Stimulated activated CD4-positive, alpha-beta T cell treated with anti-CD3 and anti-CD28 coated beads, Interleukin-1b, Interleukin-23, amount 100 ng/mL, for 48 hours (primary cell): ENCODE measurements around the gene CDK19.

Experiments used
- DNase-seq: peaks from one replicate; pipeline ENCODE4 v3.0.0-alpha.2; 2020

The CDK19 gene

DNA sequence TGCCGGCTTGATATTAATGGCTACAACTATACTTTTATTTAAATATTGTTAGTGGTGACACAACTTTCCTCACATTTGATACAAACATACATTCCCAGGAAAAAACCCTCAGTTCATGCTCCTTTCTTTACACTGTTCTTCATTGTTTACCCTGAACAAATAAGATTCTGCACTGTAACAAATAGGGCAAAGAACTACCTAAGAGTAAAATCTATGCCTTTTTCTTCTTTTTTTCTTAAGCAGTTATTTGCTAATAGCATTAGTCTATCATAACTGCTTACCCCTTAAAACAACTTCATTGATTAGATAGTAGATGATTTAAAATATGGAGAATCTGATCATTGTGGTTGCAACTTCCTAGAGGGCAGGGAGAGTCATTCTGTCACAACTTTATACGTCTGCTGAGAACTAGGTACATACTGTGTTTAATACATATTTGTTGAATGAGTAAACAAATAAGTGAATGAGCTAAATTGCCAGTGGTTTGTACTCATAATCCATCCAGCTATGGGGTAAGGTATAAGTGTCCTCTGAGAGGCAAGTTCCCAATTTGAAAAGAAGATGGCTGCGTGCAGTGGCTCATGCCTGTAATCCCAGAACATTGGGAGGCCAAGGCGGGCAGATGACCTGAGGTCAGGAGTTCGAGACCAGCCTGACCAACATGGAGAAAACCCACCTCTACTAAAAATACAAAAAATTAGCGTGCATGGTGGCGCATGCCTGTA is 161.0 kb downstream of the CDK19 start:
- no peak for DNase-seq

DNA sequence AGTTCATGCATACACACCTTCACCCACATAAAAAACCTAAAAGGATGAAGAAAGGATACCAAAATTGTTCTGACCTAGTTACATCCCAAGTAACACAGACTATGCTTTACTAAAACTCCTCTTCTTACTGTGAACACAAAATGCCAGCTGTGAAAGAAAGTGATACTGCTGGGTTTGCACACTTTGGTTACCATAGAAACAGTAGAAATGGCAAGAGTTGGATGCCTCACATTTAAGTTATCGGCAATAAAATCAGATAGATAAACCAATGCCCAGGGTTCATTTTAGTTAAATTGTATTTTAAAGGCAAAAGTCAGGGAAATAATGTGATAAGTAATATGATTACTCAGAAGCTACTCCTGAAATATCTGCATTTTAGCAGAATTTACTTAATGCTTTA is 161.9 kb downstream of the CDK19 start:
- no peak for DNase-seq

GRCh38 chr6:110652520-110652919 is 162.7 kb downstream of the CDK19 start:
- no peak for DNase-seq

GRCh38 chr6:110650755-110651154 is 164.5 kb downstream of the CDK19 start:
- DNase-seq: no peak

- DNase-seq: no peak
These were observed 165.6 kb downstream of the CDK19 start for GRCh38 chr6:110649704-110650103.

- no peak for DNase-seq
These were observed 168.0 kb downstream of the CDK19 start for GRCh38 chr6:110646951-110647910.

DNA sequence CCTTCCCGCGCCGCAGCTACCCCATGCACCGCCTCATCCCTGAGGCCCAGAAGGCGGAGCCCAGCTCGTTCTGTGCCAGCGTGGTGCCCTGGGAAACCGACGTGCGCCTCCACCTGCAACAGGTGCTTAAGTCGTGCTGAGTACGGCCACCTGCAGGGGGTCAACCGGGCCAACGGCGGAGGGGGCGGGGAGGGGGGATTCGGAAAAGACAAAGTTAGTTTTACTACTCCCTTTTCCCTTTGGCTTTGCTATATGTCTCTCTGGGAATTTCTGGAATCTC is 168.9 kb downstream of the CDK19 start:
- no peak for DNase-seq

DNA sequence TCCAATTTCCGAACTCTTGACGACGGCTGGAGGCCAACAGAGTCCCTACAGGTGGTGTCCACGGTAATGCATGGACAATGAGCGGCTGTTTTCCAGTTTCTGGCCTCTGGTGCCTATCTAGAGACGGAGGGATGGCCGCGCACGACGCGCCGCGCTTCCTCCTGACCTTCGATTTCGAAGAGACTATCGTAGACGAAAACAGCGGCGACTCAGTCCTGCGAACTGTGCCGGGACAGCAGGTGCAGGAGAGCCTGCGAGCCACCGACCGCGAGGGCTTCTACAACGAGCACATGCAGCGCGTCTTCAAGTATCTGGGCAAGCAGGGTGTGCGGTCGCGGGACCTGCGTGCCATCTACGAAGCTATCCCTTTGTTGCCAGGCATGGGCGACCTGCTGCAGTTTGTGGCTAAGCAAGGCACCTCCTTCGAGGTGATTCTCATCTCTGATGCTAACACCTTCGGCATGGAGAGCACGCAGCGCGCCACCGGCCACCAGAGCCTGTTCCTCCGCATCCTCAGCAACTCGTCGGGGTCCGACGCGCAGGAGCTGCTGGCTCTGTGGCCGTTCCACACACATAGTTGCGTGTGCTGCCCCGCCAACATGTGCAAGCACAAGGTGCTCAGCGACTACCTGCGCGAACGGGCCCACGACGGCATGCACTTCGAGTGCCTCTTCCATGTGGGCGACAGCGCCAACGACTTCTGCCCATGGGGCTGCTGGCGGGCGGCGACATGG is 169.4 kb downstream of the CDK19 start:
- DNase-seq: no peak

GRCh38 chr6:110643175-110643574 is 172.1 kb downstream of the CDK19 start:
- DNase-seq: no peak

GRCh38 chr6:110642711-110643110 is 172.6 kb downstream of the CDK19 start:
- DNase-seq: no peak

GRCh38 chr6:110636781-110637180 is 178.5 kb downstream of the CDK19 start:
- DNase-seq: no peak

DNA sequence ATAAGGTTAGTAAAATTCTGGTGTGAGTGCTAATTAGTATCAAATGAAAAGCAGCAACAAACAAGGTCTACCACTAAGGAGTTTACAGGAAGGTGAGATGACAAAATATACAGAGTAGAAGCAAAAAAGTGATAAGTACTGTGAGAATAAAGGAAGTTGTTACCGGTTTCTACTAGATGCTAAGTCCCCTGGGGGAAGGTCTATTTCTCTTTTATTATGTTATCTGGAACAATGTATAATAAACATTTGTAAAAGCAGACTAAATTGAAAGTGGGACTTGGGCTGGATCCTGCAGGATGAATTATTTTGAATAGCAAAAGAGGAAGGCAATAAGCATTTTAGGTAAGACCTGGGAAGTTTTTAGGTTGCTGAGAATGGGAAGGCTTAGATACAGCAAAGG is 180.2 kb downstream of the CDK19 start:
- no peak for DNase-seq

- no peak for DNase-seq
These were observed 181.5 kb downstream of the CDK19 start for GRCh38 chr6:110633731-110634213.

- DNase-seq: no peak
These were observed 186.1 kb downstream of the CDK19 start for GRCh38 chr6:110629153-110629552.

GRCh38 chr6:110628330-110628729 is 186.9 kb downstream of the CDK19 start:
- DNase-seq: no peak

DNA sequence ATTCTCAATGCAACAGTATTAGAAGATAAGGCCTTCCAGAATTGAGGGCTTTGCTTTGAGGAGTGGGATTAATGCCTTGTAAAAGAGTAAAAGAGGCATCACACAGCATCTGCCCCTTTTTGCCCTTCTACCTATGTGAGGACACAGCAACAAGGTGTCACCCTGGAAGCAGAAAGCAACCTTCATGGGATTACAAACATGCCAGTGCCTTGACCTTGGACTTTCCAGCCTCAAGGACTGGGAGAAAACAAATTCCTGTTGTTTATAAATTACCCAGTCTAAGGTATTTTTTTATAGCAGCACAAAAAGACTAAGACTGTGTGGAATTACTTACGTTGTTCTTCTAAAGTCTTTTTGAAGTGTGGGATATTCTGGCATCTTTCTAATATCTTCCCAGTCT is 188.8 kb downstream of the CDK19 start:
- DNase-seq: no peak

GRCh38 chr6:110625883-110626282 is 189.4 kb downstream of the CDK19 start:
- DNase-seq: no peak

- DNase-seq: no peak
These were observed 192.2 kb downstream of the CDK19 start for GRCh38 chr6:110622912-110623578.

DNA sequence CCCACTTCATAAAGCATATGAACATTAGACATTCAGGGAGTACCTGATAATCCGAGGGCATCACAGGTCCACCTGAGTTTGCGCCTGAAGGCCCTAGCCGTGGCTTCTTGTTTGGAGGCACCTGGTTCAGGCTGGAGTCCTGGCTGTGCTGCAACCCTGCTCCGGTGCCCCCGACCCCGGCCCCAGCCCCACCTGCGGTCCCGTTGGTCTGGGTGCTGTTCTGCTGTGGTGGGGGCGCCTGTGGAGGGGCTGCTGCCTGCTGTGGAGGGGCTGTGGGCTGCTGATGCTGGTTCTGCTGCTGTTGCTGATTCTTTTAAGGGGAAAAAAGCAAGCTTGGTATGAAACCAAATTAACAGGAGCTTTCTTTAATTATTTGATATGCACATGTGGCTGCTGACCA is 194.2 kb downstream of the CDK19 start:
- no peak for DNase-seq

GRCh38 chr6:110620065-110620464 is 195.2 kb downstream of the CDK19 start:
- no peak for DNase-seq

DNA sequence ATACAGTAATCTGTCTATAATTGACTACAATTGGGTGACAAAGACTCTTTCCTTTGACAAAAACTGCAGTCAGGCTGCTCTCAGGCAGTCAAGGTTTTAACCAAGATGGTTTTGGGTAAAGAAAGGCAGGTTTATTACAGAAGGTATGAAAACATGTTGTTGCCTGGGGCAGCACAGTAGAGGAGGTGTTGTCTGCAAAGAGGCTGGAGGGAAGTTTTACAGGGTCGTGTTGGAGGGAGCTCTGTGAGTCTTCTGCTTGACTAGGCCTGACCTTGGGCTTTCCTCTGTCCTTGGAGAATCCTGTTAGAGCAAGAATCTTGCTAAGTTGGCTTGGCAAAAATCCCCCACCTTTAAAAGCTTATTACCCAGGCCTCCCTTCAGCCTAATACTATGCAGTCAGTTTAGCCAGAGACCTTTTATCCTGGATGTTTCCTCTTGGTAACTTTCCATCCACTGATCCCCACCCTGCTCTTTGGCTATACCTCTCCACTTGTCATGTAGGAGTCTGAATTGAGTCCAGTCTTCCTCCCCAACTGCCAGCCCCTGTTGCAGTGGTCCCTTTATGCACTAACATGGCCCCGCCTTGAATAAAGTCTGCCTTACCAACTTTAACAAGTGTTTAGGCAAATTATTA is 195.9 kb downstream of the CDK19 start:
- no peak for DNase-seq

GRCh38 chr6:110618591-110619267 is 196.5 kb downstream of the CDK19 start:
- no peak for DNase-seq
